ENCODE data around the gene NTHL1. TPM values are rescaled to one million over a fixed set of nuclear protein-coding genes. Genes with fewer than 3 reads are reported as not detected.
A peak's percentile ranks its signal among the peaks of the same experiment; 100 is the strongest.

Gene NTHL1
- total and polyA plus RNA-seq, 2 of the 13 experiments (the other 11 are each of a cell fraction or from before 2014, with no cell fraction given) = 47.5 to 64.9 TPM

DNA sequence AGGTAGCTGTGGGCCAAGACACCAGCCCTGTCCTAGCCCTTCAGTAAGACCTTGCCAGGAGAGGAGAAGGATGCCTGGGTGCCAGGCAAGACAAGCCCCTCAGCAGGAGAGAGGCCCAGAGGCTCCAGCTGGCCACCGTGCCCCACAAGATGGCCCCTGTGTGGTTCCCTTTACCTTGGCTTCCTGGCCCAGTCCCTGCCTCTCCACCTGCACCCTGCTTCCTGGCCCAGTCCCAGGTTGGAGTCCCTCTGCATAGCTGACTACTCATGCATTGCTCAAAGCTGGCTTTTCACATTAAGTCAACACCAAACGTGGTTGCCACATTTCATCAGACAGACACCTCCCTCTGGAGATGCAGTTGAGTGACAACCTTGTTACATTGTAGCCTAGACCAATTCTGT lies 53.9 kb downstream of the NTHL1 start (continued):
- TF ChIP-seq HNRNPL (IDR thresholded peaks at IDR 0.05; ENCODE audit: low read depth, low read length) (no peak), ZNF143 (CRISPR knock-in tag; IDR thresholded peaks at IDR 0.05) (no peak), RBFOX2 (IDR thresholded peaks at IDR 0.05; ENCODE audit: low read depth, low read length) (no peak), KAT7 (CRISPR knock-in tag; IDR thresholded peaks at IDR 0.05; ENCODE audit: borderline replicate concordance) (no peak), ZNF3 (CRISPR knock-in tag; IDR thresholded peaks at IDR 0.05) (peak; percentile 98), MAF1 (CRISPR knock-in tag; IDR thresholded peaks at IDR 0.05; ENCODE audit: borderline replicate concordance) (no peak), ZNF546 (CRISPR knock-in tag; conservative IDR thresholded peaks at IDR 0.05) (no peak), ETV5 (CRISPR knock-in tag; IDR thresholded peaks at IDR 0.05; ENCODE audit: borderline replicate concordance) (no peak), FOXA3 (CRISPR knock-in tag; IDR thresholded peaks at IDR 0.05) (peak; percentile 87), ZMYM2 (CRISPR knock-in tag; IDR thresholded peaks at IDR 0.05) (no peak), TBX2 (CRISPR knock-in tag; IDR thresholded peaks at IDR 0.05; ENCODE audit: borderline replicate concordance) (no peak), ZNF136 (CRISPR knock-in tag; IDR thresholded peaks at IDR 0.05; ENCODE audit: low read depth) (no peak), SMYD3 (CRISPR knock-in tag; IDR thresholded peaks at IDR 0.05) (no peak), ZNF572 (CRISPR knock-in tag; IDR thresholded peaks at IDR 0.05) (no peak), ZZZ3 (CRISPR knock-in tag; IDR thresholded peaks at IDR 0.05; ENCODE audit: borderline replicate concordance) (no peak), ZBTB21 (CRISPR knock-in tag; IDR thresholded peaks at IDR 0.05) (no peak), NKX3-1 (CRISPR knock-in tag; IDR thresholded peaks at IDR 0.05) (no peak), RXRA (CRISPR knock-in tag; IDR thresholded peaks at IDR 0.05) (no peak), ZNF75D (CRISPR knock-in tag; IDR thresholded peaks at IDR 0.05; ENCODE audit: borderline replicate concordance) (no peak), SRSF4 (IDR thresholded peaks at IDR 0.05; ENCODE audit: low read depth, low read length, poor library complexity, severe bottlenecking) (no peak), ZNF780A (CRISPR knock-in tag; IDR thresholded peaks at IDR 0.05) (no peak), FOXC1 (CRISPR knock-in tag; IDR thresholded peaks at IDR 0.05; ENCODE audit: borderline replicate concordance) (no peak)
- TF ChIP-seq, protein P1, sequence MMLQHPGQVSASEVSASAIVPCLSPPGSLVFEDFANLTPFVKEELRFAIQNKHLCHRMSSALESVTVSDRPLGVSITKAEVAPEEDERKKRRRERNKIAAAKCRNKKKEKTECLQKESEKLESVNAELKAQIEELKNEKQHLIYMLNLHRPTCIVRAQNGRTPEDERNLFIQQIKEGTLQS (CRISPR knock-in tag; IDR thresholded peaks at IDR 0.05) = no peak
- TF ChIP-seq, protein P2, sequence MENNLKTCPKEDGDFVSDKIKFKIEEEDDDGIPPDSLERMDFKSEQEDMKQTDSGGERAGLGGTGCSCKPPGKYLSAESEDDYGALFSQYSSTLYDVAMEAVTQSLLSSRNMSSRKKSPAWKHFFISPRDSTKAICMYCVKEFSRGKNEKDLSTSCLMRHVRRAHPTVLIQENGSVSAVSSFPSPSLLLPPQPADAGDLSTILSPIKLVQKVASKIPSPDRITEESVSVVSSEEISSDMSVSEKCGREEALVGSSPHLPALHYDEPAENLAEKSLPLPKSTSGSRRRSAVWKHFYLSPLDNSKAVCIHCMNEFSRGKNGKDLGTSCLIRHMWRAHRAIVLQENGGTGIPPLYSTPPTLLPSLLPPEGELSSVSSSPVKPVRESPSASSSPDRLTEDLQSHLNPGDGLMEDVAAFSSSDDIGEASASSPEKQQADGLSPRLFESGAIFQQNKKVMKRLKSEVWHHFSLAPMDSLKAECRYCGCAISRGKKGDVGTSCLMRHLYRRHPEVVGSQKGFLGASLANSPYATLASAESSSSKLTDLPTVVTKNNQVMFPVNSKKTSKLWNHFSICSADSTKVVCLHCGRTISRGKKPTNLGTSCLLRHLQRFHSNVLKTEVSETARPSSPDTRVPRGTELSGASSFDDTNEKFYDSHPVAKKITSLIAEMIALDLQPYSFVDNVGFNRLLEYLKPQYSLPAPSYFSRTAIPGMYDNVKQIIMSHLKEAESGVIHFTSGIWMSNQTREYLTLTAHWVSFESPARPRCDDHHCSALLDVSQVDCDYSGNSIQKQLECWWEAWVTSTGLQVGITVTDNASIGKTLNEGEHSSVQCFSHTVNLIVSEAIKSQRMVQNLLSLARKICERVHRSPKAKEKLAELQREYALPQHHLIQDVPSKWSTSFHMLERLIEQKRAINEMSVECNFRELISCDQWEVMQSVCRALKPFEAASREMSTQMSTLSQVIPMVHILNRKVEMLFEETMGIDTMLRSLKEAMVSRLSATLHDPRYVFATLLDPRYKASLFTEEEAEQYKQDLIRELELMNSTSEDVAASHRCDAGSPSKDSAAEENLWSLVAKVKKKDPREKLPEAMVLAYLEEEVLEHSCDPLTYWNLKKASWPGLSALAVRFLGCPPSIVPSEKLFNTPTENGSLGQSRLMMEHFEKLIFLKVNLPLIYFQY (CRISPR knock-in tag; IDR thresholded peaks at IDR 0.05; ENCODE audit: borderline replicate concordance) = peak; percentile 76; the same call in 1 of the 2 replicates
- TF ChIP-seq, protein P3, sequence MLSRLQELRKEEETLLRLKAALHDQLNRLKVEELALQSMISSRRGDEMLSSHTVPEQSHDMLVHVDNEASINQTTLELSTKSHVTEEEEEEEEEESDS (CRISPR knock-in tag; IDR thresholded peaks at IDR 0.05; ENCODE audit: borderline replicate concordance) = no peak
- TF ChIP-seq, protein P4, sequence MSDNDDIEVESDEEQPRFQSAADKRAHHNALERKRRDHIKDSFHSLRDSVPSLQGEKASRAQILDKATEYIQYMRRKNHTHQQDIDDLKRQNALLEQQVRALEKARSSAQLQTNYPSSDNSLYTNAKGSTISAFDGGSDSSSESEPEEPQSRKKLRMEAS (IDR thresholded peaks at IDR 0.05) = 0 out of 2 replicates have a peak, but pooled peaks have one; percentile 32
- TF ChIP-seq, protein P5, sequence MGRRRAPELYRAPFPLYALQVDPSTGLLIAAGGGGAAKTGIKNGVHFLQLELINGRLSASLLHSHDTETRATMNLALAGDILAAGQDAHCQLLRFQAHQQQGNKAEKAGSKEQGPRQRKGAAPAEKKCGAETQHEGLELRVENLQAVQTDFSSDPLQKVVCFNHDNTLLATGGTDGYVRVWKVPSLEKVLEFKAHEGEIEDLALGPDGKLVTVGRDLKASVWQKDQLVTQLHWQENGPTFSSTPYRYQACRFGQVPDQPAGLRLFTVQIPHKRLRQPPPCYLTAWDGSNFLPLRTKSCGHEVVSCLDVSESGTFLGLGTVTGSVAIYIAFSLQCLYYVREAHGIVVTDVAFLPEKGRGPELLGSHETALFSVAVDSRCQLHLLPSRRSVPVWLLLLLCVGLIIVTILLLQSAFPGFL (CRISPR knock-in tag; IDR thresholded peaks at IDR 0.05) = no peak
- TF ChIP-seq, protein P6, sequence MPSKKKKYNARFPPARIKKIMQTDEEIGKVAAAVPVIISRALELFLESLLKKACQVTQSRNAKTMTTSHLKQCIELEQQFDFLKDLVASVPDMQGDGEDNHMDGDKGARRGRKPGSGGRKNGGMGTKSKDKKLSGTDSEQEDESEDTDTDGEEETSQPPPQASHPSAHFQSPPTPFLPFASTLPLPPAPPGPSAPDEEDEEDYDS (CRISPR knock-in tag; IDR thresholded peaks at IDR 0.05) = no peak
